A549 (cell line): ENCODE results near the gene OVOL1. TPM values are rescaled to one million over a fixed set of nuclear protein-coding genes. Genes with fewer than 3 reads are reported as not detected.

Experiments
- ATAC-seq, 2 experiments: fragments of 200-7000 bp in 1 of 2; fragments of >200 bp in 1 of 2; cut with Nextera tagmentation in 1 of 2; cut with Tn5 transposase in 1 of 2; 3 replicates each; pipeline versions ENCODE4 v1.8.0 to v1.9.1; 2018 to 2020; ENCODE audit warnings: mild to moderate bottlenecking in 1 of 2, moderate library complexity in 1 of 2
- CTCF ChIA-PET: fragments of 300-600 bp; sonication (Branson Sonifier 250); formaldehyde crosslinking; extraction: SDS; loops from one replicate; lab custom pipeline; 2021; ENCODE audit warnings: antibody characterized with exemption, inconsistent platforms; lab: Yijun Ruan, JAX
- POLR2A ChIA-PET: fragments of 350-600 bp; formaldehyde crosslinking; extraction: SDS; loops from one replicate; lab custom pipeline; 2021; ENCODE audit warnings: antibody characterized with exemption, inconsistent platforms; lab: Yijun Ruan, JAX
- DNase-seq, 2 experiments: peaks; one replicate each; pipeline versions ENCODE4 v3.0.0 to v3.0.0-alpha.2; 2011 to 2016; ENCODE audit warnings: low read depth in 1 of 2, low spot score in 1 of 2
- FAIRE-seq: peaks from 2 replicates; lab custom pipeline; 2011; peaks lifted over from hg19 to GRCh38; lab: Jason Lieb, UNC
- H3K27ac ChIP-seq, 2 experiments: fragments of >200 bp; sonication (Bioruptor Twin); formaldehyde crosslinking; 3 replicates each; pipeline ENCODE4 v1.5.1; 2016 to 2017
- H3K4me1 ChIP-seq: fragments of >200 bp; sonication (Bioruptor Twin); formaldehyde crosslinking; 3 replicates; pipeline ENCODE4 v1.6.1; 2016
- H3K4me2 ChIP-seq: fragments of >200 bp; sonication (Bioruptor Twin); formaldehyde crosslinking; 3 replicates; pipeline ENCODE4 v1.6.1; 2016
- H3K4me3 ChIP-seq: fragments of >200 bp; sonication (Bioruptor Twin); formaldehyde crosslinking; 3 replicates; pipeline ENCODE4 v1.5.1; 2016
- H3K9me3 ChIP-seq: fragments of >200 bp; sonication (Bioruptor Twin); formaldehyde crosslinking; 3 replicates; pipeline ENCODE4 v1.6.1; 2016
- CEBPB ChIP-seq, 2 experiments: fragments of >200 bp in 1 of 2; sonication (Bioruptor Twin) in 1 of 2; formaldehyde crosslinking in 1 of 2; IDR thresholded peaks; 2 replicates each; pipeline ENCODE4 v1.6.1; 2012 to 2016
- CHD2 ChIP-seq: fragments of 150-350 bp; IDR thresholded peaks from 2 replicates; pipeline ENCODE4 v1.6.1; 2014; ENCODE audit warnings: low read length; ENCODE audit not compliant: partially characterized antibody
- CHD4 ChIP-seq: fragments of 200-600 bp; sonication (generic); IDR thresholded peaks from 2 replicates; pipeline ENCODE4 v1.6.1; 2016; ENCODE audit warnings: antibody characterized with exemption, mild to moderate bottlenecking, borderline replicate concordance
- EP300 ChIP-seq, 2 experiments: fragments of >200 bp; sonication (Bioruptor Twin); formaldehyde crosslinking; IDR thresholded peaks; 2 replicates in 1 of 2; 3 replicates in 1 of 2; pipeline ENCODE4 v1.6.1; 2016 to 2017
- HDAC2 ChIP-seq: fragments of 200-600 bp; sonication (generic); IDR thresholded peaks from 2 replicates; pipeline ENCODE4 v1.6.1; 2016
- HOXB5 ChIP-seq: fragments of 250-450 bp; sonication (Bioruptor Pico); IDR thresholded peaks from 2 replicates; pipeline ENCODE4 v1.5.0; 2020; ENCODE audit warnings: mild to moderate bottlenecking, moderate library complexity
- NR3C1 ChIP-seq: fragments of >200 bp; sonication (Bioruptor Twin); formaldehyde crosslinking; IDR thresholded peaks from 3 replicates; pipeline ENCODE4 v1.6.1; 2017
- PHF8 ChIP-seq: fragments of 200-600 bp; sonication (generic); IDR thresholded peaks from 2 replicates; pipeline ENCODE4 v1.6.1; 2016; ENCODE audit warnings: low read depth, mild to moderate bottlenecking, antibody characterized with exemption, moderate library complexity, borderline replicate concordance
- RAD21 ChIP-seq, 2 experiments: fragments of >200 bp in 1 of 2; sonication (Bioruptor Twin) in 1 of 2; formaldehyde crosslinking in 1 of 2; IDR thresholded peaks in 1 of 2; conservative IDR thresholded peaks in 1 of 2; 2 replicates in 1 of 2; 3 replicates in 1 of 2; pipeline ENCODE4 v1.6.1; 2012 to 2018; ENCODE audit warnings: inconsistent platforms in 1 of 2
- RARB ChIP-seq: fragments of 250-450 bp; sonication (Bioruptor Pico); IDR thresholded peaks from 2 replicates; pipeline ENCODE4 v1.8.0; 2021; ENCODE audit warnings: mild to moderate bottlenecking, moderate library complexity
- SMC3 ChIP-seq: fragments of >200 bp; sonication (Bioruptor Twin); formaldehyde crosslinking; IDR thresholded peaks from 3 replicates; pipeline ENCODE4 v1.6.1; 2018; ENCODE audit warnings: inconsistent platforms
- TP53 ChIP-seq: fragments of 250-450 bp; sonication (Bioruptor Pico); IDR thresholded peaks from 2 replicates; pipeline ENCODE4 v1.5.0; 2021; ENCODE audit warnings: mild to moderate bottlenecking, moderate library complexity
- ZNF302 ChIP-seq: fragments of 250-450 bp; sonication (Bioruptor Pico); IDR thresholded peaks from 2 replicates; pipeline ENCODE4 v1.9.0; 2021; ENCODE audit warnings: inconsistent platforms, mild to moderate bottlenecking, moderate library complexity
- whole genome bisulfite sequencing: methylation state at CpG from one replicate; pipeline ENCODE4 v1.1.6; 2017; ENCODE audit errors: missing lambda C conversion rate; 5-methylcytosine and 5-hydroxymethylcytosine counted together
- polyA plus RNA-seq, 4 experiments: library from polyadenylated mRNA; depleted of rRNA in 3 of 4; stranded (reverse); fragments of >200 nt; fragmentation: RNase III in 1 of 4; extraction: RNeasy Plus Mini Kit Qiagen cat#74134 plus additional on column Dnase treatment in 1 of 4; gene quantifications; 2 replicates in 3 of 4; 3 replicates in 1 of 4; pipeline ENCODE4 v1.2.3, GENCODE V29; 2011 to 2017
- TF ChIP-seq, protein P1 (sequence below): fragments of >200 bp; sonication (Bioruptor Twin); formaldehyde crosslinking; IDR thresholded peaks from 3 replicates; pipeline ENCODE4 v1.5.1; 2016
- TF ChIP-seq, protein P2 (sequence below): IDR thresholded peaks from 2 replicates; pipeline ENCODE4 v1.6.1; 2012
- TF ChIP-seq, protein P3 (sequence below): fragments of >200 bp; sonication (Bioruptor Twin); formaldehyde crosslinking; IDR thresholded peaks from 2 replicates; pipeline ENCODE4 v1.6.1; 2016

The OVOL1 gene
- polyA plus RNA-seq, 2 of the 4 experiments (the other 2 are of a cell fraction), result not detected

DNA sequence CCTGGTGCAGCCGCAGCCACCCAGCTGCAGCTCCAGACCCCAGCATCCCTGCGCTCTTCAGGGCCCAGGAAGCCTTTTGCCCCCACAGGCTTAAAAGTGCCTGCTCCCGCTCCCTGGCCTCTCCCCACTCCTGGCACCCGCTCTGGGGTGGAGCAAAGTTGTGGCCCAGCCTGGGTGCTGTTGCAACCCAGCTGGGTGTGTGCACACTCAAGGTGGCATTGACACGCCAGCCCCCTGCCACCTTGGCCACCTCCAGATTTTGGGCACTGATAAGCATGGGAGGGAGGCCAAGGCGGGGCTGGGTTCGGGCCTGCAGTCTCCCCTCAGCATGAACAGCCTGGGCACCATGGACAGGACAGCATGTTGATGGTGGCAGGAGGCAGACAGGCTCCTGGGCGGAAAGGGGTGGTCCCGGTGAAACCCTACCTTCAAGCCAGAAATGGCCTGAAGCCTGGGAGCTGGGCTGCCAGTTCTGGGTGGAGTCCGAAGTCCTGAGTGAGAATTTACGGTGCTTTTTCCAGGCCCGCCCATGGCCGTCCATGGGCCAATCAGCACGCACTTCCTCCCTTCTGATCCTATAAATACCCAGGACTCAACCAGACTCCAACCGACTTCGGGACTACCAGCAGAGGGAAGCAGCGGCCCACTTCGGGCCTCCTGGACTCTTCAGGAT, 42.7 kb upstream of the OVOL1 start:
- peak overlapping the region; percentile 44; the same call in 1 of the 3 replicates for H3K4me2 ChIP-seq
- FAIRE-seq, result no peak
- POLR2A ChIA-PET, result interaction anchor here (0.6 kb wide), 1 partner anchor 25 kb away, joined by 4 read pairs; no protein-coding TSS in a partner anchor
- TF ChIP-seq, protein P1, sequence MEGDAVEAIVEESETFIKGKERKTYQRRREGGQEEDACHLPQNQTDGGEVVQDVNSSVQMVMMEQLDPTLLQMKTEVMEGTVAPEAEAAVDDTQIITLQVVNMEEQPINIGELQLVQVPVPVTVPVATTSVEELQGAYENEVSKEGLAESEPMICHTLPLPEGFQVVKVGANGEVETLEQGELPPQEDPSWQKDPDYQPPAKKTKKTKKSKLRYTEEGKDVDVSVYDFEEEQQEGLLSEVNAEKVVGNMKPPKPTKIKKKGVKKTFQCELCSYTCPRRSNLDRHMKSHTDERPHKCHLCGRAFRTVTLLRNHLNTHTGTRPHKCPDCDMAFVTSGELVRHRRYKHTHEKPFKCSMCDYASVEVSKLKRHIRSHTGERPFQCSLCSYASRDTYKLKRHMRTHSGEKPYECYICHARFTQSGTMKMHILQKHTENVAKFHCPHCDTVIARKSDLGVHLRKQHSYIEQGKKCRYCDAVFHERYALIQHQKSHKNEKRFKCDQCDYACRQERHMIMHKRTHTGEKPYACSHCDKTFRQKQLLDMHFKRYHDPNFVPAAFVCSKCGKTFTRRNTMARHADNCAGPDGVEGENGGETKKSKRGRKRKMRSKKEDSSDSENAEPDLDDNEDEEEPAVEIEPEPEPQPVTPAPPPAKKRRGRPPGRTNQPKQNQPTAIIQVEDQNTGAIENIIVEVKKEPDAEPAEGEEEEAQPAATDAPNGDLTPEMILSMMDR, result peak; percentile 40; the same call in 1 of the 3 replicates
- TF ChIP-seq CEBPB (IDR thresholded peaks at IDR 0.05), result no peak
- TF ChIP-seq SMC3, result peak; percentile 57
- TF ChIP-seq RAD21 (conservative IDR thresholded peaks at IDR 0.05 in 1 of 2, IDR thresholded peaks at IDR 0.05 in 1 of 2), result peak; percentile 55 to 73
- TF ChIP-seq, all 56 proteins: peak for 3
- H3K4me1 ChIP-seq, result no peaks in the 10 kb centered on the region
- H3K9me3 ChIP-seq, result peaks cover 14% of the 10 kb centered on the region
- H3K4me3 ChIP-seq, result no peak overlapping the region
- peak; percentile 49 to 76 for DNase-seq
- peak; percentile 95 to 99 for ATAC-seq
- H3K27ac ChIP-seq, result no peak overlapping the region
- CTCF ChIA-PET, result interaction anchor here (0.6 to 2.2 kb wide), 28 partner anchors 10 to 244 kb away, joined by 3 to 24 read pairs (median 4); partner anchors contain the start of genes FIBP and KAT5
- 35% methylated on average over 17 of the region's 18 CpGs for WGBS

DNA sequence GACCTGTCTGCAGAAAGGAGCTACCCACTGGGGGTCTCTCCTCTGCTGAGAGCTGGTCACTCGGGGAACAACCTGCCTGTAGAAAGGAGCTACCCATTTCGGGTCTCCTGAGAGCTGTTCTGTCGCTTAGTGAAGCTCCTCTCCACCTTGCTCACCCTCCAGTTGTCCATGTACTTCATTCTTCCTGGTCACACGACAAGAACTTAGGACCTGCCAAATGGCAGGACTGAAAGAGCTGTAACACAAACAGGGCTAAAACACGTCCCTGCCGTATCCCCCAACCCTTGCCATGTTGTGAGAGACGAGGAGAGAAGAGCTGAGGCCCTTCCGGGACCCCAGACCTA, 42.2 kb upstream of the OVOL1 start:
- Histone ChIP-seq H3K4me1 (no peaks in the 10 kb centered on the region), H3K27ac (no peak overlapping the region), H3K9me3 (peaks cover 14% of the 10 kb centered on the region), H3K4me3 (no peak overlapping the region), H3K4me2 (peak overlapping the region; percentile 44; the same call in 1 of the 3 replicates)
- POLR2A ChIA-PET, result interaction anchor here (0.6 kb wide), 1 partner anchor 25 kb away, joined by 4 read pairs; no protein-coding TSS in a partner anchor
- no peak for ATAC-seq
- DNase-seq, result no peak
- 34% methylated on average over 8 of the region's 8 CpGs for WGBS
- no peak for FAIRE-seq
- TF ChIP-seq, protein P2, sequence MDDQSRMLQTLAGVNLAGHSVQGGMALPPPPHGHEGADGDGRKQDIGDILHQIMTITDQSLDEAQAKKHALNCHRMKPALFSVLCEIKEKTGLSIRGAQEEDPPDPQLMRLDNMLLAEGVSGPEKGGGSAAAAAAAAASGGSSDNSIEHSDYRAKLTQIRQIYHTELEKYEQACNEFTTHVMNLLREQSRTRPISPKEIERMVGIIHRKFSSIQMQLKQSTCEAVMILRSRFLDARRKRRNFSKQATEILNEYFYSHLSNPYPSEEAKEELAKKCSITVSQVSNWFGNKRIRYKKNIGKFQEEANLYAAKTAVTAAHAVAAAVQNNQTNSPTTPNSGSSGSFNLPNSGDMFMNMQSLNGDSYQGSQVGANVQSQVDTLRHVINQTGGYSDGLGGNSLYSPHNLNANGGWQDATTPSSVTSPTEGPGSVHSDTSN, result no peak
- TF ChIP-seq, protein P1, result no peak; the same call in 2 of the 3 replicates
- TF ChIP-seq CHD4 (no peak), RARB (CRISPR knock-in tag) (no peak), CHD2 (no peak), NR3C1 (no peak), PHF8 (no peak), HDAC2 (no peak), ZNF302 (CRISPR knock-in tag) (no peak), HOXB5 (CRISPR knock-in tag) (no peak), EP300 (IDR thresholded peaks at IDR 0.05) (no peak), TP53 (CRISPR knock-in tag) (no peak)
- TF ChIP-seq, protein P3, sequence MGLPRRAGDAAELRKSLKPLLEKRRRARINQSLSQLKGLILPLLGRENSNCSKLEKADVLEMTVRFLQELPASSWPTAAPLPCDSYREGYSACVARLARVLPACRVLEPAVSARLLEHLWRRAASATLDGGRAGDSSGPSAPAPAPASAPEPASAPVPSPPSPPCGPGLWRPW, result no peak
- CTCF ChIA-PET, result interaction anchor here (0.6 to 2.2 kb wide), 27 partner anchors 9 to 243 kb away, joined by 3 to 24 read pairs (median 4); partner anchors contain the start of genes FIBP and KAT5
